ENCODE measurements around the gene KLHDC8B.

KLHDC8B gene

GRCh38 chr3:49163609-49164008 lies 7.8 kb upstream of the KLHDC8B start:
- no peak for TF ChIP-seq CTCF (conservative IDR thresholded peaks at IDR 0.05; ENCODE audit: low read depth)
- no peak overlapping the region for H3K27ac ChIP-seq
- POLR2A ChIA-PET (ENCODE audit: low non-redundant PET) = no interaction called here
- CTCF ChIA-PET = no interaction called here
- DNase-seq (ENCODE audit: low spot score) = no peak

GRCh38 chr3:49164983-49165720 lies 6.2 kb upstream of the KLHDC8B start:
- ChIA-PET CTCF (interaction anchor here (0.5 to 0.6 kb wide), 2 partner anchors 95 to 188 kb away, joined by 3 read pairs; no protein-coding TSS in a partner anchor), POLR2A (ENCODE audit: low non-redundant PET) (no interaction called here)
- TF ChIP-seq CTCF (conservative IDR thresholded peaks at IDR 0.05; ENCODE audit: low read depth) = no peak
- H3K27ac ChIP-seq = peak overlapping the region; percentile 81
- no peak for DNase-seq (ENCODE audit: low spot score)

- TF ChIP-seq CTCF (conservative IDR thresholded peaks at IDR 0.05; ENCODE audit: low read depth) = no peak
- H3K27ac ChIP-seq = peak within 1 kb of the TSS; percentile 81
- CTCF ChIA-PET = no interaction called here
- peak; percentile 70 for DNase-seq (ENCODE audit: low spot score)
- POLR2A ChIA-PET (ENCODE audit: low non-redundant PET) = no interaction called here
These were observed 5.3 kb upstream of the KLHDC8B start, which contains the start of gene CCDC71 for GRCh38 chr3:49165771-49166751. CCDC71 (minus strand) TSS chr3:49166331; CDS start chr3:49164208, 2,123 bp downstream.

GRCh38 chr3:49166752-49167556 lies 4.4 kb upstream of the KLHDC8B start:
- DNase-seq (ENCODE audit: low spot score) = no peak
- H3K27ac ChIP-seq = peak overlapping the region; percentile 81
- ChIA-PET CTCF (no interaction called here), POLR2A (ENCODE audit: low non-redundant PET) (no interaction called here)
- TF ChIP-seq CTCF (conservative IDR thresholded peaks at IDR 0.05; ENCODE audit: low read depth) = no peak

- no peak for DNase-seq (ENCODE audit: low spot score)
- H3K27ac ChIP-seq = peak overlapping the region; percentile 86
- ChIA-PET CTCF (interaction anchor here (1.0 to 1.6 kb wide), 3 partner anchors 74 to 126 kb away, joined by 3 to 6 read pairs (median 5); no protein-coding TSS in a partner anchor), POLR2A (ENCODE audit: low non-redundant PET) (no interaction called here)
- no peak for TF ChIP-seq CTCF (conservative IDR thresholded peaks at IDR 0.05; ENCODE audit: low read depth)
These were observed 667 bp upstream of the KLHDC8B start for GRCh38 chr3:49170744-49171118.
